ENCODE data around the gene UNC119.

DNA sequence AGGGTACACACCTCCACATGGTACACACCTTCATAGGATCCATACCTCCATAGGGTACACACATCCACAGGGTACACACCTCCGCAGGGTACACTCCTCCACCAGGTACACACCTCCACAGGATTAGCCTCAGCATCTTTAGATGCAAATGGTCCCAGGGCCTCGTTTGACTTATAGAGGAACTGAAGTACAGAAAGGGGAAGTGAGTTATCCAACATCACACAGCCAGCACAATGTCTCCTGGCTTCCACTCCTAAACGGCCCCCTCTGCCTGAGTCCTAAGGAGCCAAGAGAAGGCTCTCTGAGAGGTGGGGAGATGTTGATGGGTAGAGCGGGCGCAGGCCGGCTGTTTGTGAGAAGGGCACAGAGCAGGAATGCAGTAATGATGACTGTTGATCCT, 34.3 kb downstream of the UNC119 start:
- no peak for TF ChIP-seq EZH2phosphoT487 (IDR thresholded peaks at IDR 0.05; ENCODE audit: borderline replicate concordance, low read depth, low read length)
- TF ChIP-seq, protein P1, sequence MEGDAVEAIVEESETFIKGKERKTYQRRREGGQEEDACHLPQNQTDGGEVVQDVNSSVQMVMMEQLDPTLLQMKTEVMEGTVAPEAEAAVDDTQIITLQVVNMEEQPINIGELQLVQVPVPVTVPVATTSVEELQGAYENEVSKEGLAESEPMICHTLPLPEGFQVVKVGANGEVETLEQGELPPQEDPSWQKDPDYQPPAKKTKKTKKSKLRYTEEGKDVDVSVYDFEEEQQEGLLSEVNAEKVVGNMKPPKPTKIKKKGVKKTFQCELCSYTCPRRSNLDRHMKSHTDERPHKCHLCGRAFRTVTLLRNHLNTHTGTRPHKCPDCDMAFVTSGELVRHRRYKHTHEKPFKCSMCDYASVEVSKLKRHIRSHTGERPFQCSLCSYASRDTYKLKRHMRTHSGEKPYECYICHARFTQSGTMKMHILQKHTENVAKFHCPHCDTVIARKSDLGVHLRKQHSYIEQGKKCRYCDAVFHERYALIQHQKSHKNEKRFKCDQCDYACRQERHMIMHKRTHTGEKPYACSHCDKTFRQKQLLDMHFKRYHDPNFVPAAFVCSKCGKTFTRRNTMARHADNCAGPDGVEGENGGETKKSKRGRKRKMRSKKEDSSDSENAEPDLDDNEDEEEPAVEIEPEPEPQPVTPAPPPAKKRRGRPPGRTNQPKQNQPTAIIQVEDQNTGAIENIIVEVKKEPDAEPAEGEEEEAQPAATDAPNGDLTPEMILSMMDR (conservative IDR thresholded peaks at IDR 0.05; ENCODE audit: low read length), result no peak

Data from OCI-LY7 (cell line).